Fibroblast of the aortic adventitia (primary cell): Measurements from ENCODE around the gene VPS39. TPM values are rescaled to one million over a fixed set of nuclear protein-coding genes. Genes with fewer than 3 reads are reported as not detected.

Experiments
- DNase-seq: peaks from one replicate; pipeline ENCODE4 v3.0.0-alpha.2; 2010; ENCODE audit warnings: low read depth
- H3K4me3 ChIP-seq: 2 replicates; pipeline ENCODE4 v1.5.1; 2011; ENCODE audit warnings: low read depth, mild to moderate bottlenecking, control low read depth, low read length, moderate library complexity
- CTCF ChIP-seq: IDR thresholded peaks from 2 replicates; pipeline ENCODE4 v1.5.1; 2011; ENCODE audit warnings: mild to moderate bottlenecking, low read length, control low read depth, inconsistent platforms; ENCODE audit not compliant: insufficient read depth
- total RNA-seq: library from RNA; depleted of rRNA; stranded (reverse); fragments of >200 nt; gene quantifications from 2 replicates; pipeline ENCODE4 v1.2.3, GENCODE V29; 2012; ENCODE audit warnings: low replicate concordance

The VPS39 gene
- total RNA-seq, 1 donor = 61.8 TPM

DNA sequence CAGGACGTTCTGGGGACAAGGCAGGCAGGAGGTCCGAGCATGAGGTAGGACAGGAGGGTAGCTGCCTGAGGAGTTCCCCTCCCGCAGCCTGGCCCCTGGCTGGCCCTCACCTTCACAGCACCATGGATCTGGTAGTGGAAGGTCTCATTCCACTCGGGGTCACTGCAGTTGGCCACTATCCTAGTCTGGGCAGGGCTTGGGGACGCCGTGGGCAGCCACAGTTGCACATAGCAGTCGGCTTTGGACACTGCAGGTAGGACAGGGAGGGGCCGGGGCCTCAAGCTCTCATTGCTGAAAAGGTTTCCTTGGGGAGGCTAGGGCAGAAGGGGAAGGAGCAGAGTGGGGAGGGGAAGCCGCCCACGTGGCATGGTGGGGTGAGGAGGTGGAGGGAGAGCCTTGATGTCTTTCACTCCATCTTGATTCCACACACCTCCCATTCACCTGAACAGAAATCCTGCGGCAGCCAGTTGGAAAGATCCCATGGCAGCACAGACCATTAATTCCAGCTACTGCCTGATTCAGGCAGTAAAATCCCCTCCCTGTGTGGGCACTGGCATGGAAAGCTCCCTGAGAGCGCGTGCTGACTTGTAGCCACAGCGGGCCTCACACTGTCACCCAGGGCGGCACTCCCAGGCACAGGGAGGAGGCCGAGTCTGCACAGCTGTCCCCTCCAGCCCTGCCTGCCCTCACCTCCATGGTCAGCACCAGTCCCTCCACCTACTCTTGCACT is 53.7 kb downstream of the VPS39 start:
- no peak for DNase-seq
- H3K4me3 ChIP-seq = no peak overlapping the region
- no peak for TF ChIP-seq CTCF

DNA sequence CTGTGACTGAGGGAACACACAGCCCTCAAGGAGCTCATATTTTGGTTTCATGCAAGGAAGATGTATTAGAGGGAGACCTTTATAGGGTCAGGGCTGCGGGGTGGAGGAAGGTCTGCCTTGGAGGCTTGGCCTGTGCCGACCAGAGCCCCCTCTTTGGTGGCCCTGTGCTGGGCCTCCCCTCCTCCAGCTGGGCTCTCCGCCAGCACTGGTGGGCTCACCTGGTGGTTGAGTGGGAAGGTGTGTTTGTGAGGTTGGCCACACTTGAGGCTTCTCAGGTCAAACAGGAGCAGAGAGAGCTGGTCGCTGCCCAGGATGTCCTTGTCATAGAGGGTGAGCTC is 54.3 kb downstream of the VPS39 start:
- DNase-seq = no peak
- TF ChIP-seq CTCF = no peak
- no peak overlapping the region for H3K4me3 ChIP-seq

DNA sequence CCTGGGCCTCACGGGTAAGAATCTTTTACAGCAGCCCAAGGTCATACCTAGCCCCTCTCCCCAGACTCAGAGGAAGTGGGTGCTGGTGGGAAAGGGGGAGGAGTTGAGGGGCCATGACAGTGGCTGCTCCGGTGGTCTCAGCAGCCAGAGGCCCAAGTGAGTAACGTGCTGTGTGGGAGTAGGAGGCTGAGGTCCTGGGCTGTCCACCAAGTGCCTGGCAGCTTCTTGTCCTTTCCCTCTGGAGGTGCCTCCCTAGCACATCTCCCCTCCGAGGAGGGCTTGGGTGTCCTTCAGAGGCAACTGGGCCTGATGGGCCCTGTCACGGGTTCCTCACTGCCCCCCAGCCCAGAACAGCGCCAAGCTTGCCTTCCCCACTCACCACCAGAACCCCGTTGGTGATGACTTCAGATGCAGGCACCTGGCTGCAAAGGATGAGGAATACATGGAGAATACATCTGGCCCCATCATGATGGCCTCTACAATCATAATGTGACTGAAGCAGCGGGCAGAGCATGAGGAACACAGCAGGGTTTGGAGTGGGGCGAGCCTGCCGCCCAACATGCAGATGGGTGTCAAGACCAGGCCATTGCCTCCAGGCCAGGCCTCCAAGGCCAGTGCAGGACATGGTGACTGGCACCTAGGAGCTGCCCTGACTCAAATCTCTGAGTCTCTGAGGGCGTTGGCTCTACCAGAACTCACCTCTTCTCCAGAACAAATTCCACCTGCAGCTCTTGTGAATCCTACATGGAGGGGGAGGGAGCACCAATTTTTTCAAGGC is 55.0 kb downstream of the VPS39 start:
- no peak overlapping the region for H3K4me3 ChIP-seq
- no peak for DNase-seq
- TF ChIP-seq CTCF = no peak

DNA sequence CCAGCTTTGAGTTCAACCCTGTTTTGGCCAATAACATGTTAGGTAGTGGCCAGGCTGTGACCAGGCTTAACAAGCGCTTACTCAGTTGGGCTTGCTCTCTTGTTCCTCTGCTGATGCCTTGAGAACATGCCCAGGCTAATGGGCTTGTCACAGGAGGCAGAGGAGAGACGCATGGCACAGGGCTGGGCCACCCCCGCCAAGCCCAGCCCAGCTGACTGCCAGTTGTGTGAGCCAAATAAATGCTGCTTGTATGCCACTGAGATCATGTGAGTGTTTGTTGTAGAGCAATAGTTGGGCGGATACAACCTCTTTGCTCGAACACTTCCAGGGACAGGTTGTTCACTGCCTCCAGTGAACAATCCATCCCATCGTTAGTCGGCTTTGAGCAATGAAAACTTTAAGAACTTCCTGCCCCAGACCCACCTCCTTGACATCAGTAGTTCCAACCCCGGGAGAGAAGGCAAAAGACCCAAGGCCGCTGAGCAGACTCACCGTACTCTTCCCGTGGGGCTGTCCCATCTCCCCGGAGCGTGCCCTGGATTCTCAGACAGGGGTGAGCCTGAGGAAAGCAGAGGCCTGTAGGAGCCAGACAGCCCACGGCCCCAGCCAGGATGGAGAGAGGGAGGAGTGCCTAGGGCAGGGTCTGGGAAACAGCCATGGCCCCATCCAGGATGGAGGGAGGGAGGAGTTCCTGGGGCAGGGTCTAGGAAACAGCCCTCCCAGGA is 55.7 kb downstream of the VPS39 start:
- DNase-seq = peak; percentile 16
- no peak for TF ChIP-seq CTCF
- no peak overlapping the region for H3K4me3 ChIP-seq

DNA sequence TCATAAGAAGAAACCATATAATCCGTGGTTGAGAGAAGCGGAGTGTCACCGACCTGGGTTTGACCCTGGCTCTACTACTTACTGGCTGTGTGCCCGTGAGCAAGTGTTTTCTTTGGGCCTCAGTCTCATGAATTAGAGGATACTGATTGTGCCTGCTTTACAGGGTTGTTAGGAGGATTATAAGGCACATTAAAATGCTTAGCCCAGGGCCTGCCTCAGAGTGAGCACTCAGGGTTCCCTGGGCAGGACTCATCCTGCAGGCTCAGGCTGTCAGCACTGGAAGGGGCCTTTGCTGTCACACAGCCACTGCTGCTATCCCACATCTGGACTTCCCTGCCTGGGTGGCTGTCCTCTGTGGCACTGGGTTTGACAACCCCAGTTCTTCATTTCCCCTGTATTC is 56.4 kb downstream of the VPS39 start:
- H3K4me3 ChIP-seq = no peak overlapping the region
- DNase-seq = peak; percentile 9
- TF ChIP-seq CTCF = no peak

DNA sequence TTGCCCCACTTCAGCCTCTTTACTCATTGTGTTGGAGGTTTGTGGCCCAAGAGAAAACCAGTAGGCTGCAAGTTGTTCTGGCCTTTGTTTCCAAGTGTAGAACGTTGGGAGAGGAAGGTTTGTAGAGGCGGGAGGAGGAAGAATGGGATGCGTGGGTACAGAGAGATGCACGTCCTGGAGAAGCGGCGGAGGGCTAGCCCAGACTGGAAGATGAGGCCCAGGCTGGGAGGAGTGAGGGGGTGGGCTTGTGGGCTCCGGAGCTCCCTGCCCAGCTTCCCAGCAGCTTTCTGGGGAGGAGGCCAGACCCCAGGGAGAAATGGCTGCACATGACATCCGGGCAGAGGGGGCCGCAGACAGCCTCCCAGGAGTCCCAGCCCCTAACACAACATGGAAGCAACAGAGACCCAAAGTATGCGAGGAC is 57.0 kb downstream of the VPS39 start:
- TF ChIP-seq CTCF = no peak
- DNase-seq = no peak
- H3K4me3 ChIP-seq = no peak overlapping the region
